Stimulated activated CD4-positive, alpha-beta T cell treated with anti-CD3 and anti-CD28 coated beads, Interleukin-1b, Interleukin-23, amount 100 ng/mL, for 24 hours (primary cell): ENCODE measurements around the gene SNX2.

ENCODE experiments used
- DNase-seq, 4 experiments: peaks; one replicate each; pipeline ENCODE4 v3.0.0-alpha.2; 2020; ENCODE audit warnings: low read depth in 4 of 4, low spot score in 1 of 4

The SNX2 gene

GRCh38 chr5:122770477-122770876, 4.4 kb upstream of the SNX2 start:
- DNase-seq: no peak

GRCh38 chr5:122772446-122772845, 2.4 kb upstream of the SNX2 start:
- no peak for DNase-seq

GRCh38 chr5:122773619-122774018, 1.3 kb upstream of the SNX2 start:
- DNase-seq: no peak

- DNase-seq: no peak
These were observed 390 bp upstream of the SNX2 start for GRCh38 chr5:122774519-122774860.

GRCh38 chr5:122775550-122776542, 966 bp downstream of the SNX2 start:
- no peak for DNase-seq

GRCh38 chr5:122778157-122778556, 3.3 kb downstream of the SNX2 start:
- DNase-seq: no peak

- DNase-seq: no peak
These were observed 4.6 kb downstream of the SNX2 start for GRCh38 chr5:122779451-122779850.

- no peak for DNase-seq
These were observed 5.4 kb downstream of the SNX2 start for GRCh38 chr5:122780296-122780695.

GRCh38 chr5:122781465-122781864, 6.6 kb downstream of the SNX2 start:
- no peak for DNase-seq

GRCh38 chr5:122785294-122785693, 10.4 kb downstream of the SNX2 start:
- DNase-seq: no peak

GRCh38 chr5:122788371-122788770, 13.5 kb downstream of the SNX2 start:
- no peak for DNase-seq

GRCh38 chr5:122788996-122789395, 14.1 kb downstream of the SNX2 start:
- DNase-seq: no peak

GRCh38 chr5:122789461-122790171, 14.7 kb downstream of the SNX2 start:
- DNase-seq: no peak

- DNase-seq: no peak
These were observed 15.6 kb downstream of the SNX2 start for GRCh38 chr5:122790354-122791103.

- no peak for DNase-seq
These were observed 30.6 kb downstream of the SNX2 start for GRCh38 chr5:122805481-122805880.

GRCh38 chr5:122810405-122810804, 35.5 kb downstream of the SNX2 start:
- no peak for DNase-seq

- no peak for DNase-seq
These were observed 40.4 kb downstream of the SNX2 start for GRCh38 chr5:122815218-122815767.

GRCh38 chr5:122816756-122817155, 41.9 kb downstream of the SNX2 start:
- no peak for DNase-seq

GRCh38 chr5:122831984-122832383, 57.1 kb downstream of the SNX2 start:
- DNase-seq: no peak

GRCh38 chr5:122835681-122836080, 60.8 kb downstream of the SNX2 start:
- no peak for DNase-seq

- no peak for DNase-seq
These were observed 62.1 kb downstream of the SNX2 start for GRCh38 chr5:122836947-122837346.
